A549 (cell line): Measurements from ENCODE around the gene ODAD4. TPM values are rescaled to one million over a fixed set of nuclear protein-coding genes. Genes with fewer than 3 reads are reported as not detected.

ENCODE experiments used
- ATAC-seq, 2 experiments: fragments of 200-7000 bp in 1 of 2; fragments of >200 bp in 1 of 2; cut with Nextera tagmentation in 1 of 2; cut with Tn5 transposase in 1 of 2; 3 replicates each; pipeline versions ENCODE4 v1.8.0 to v1.9.1; 2018 to 2020; ENCODE audit warnings: mild to moderate bottlenecking in 1 of 2, moderate library complexity in 1 of 2
- CTCF ChIA-PET: fragments of 300-600 bp; sonication (Branson Sonifier 250); formaldehyde crosslinking; extraction: SDS; loops from one replicate; lab custom pipeline; 2021; ENCODE audit warnings: antibody characterized with exemption, inconsistent platforms; lab: Yijun Ruan, JAX
- POLR2A ChIA-PET: fragments of 350-600 bp; formaldehyde crosslinking; extraction: SDS; loops from one replicate; lab custom pipeline; 2021; ENCODE audit warnings: antibody characterized with exemption, inconsistent platforms; lab: Yijun Ruan, JAX
- DNase-seq, 2 experiments: peaks; one replicate each; pipeline versions ENCODE4 v3.0.0 to v3.0.0-alpha.2; 2011 to 2016; ENCODE audit warnings: low read depth in 1 of 2, low spot score in 1 of 2
- FAIRE-seq: peaks from 2 replicates; lab custom pipeline; 2011; peaks lifted over from hg19 to GRCh38; lab: Jason Lieb, UNC
- H3K27ac ChIP-seq, 2 experiments: fragments of >200 bp; sonication (Bioruptor Twin); formaldehyde crosslinking; 3 replicates each; pipeline ENCODE4 v1.5.1; 2016 to 2017
- H3K4me1 ChIP-seq: fragments of >200 bp; sonication (Bioruptor Twin); formaldehyde crosslinking; 3 replicates; pipeline ENCODE4 v1.6.1; 2016
- H3K4me2 ChIP-seq: fragments of >200 bp; sonication (Bioruptor Twin); formaldehyde crosslinking; 3 replicates; pipeline ENCODE4 v1.6.1; 2016
- H3K4me3 ChIP-seq: fragments of >200 bp; sonication (Bioruptor Twin); formaldehyde crosslinking; 3 replicates; pipeline ENCODE4 v1.5.1; 2016
- H3K9me3 ChIP-seq: fragments of >200 bp; sonication (Bioruptor Twin); formaldehyde crosslinking; 3 replicates; pipeline ENCODE4 v1.6.1; 2016
- BHLHE40 ChIP-seq: IDR thresholded peaks from 2 replicates; pipeline ENCODE4 v1.6.1; 2012; ENCODE audit warnings: low read depth, low read length, inconsistent platforms
- CEBPB ChIP-seq, 2 experiments: fragments of >200 bp in 1 of 2; sonication (Bioruptor Twin) in 1 of 2; formaldehyde crosslinking in 1 of 2; IDR thresholded peaks; 2 replicates each; pipeline ENCODE4 v1.6.1; 2012 to 2016
- CTCF ChIP-seq: fragments of >200 bp; sonication (Bioruptor Twin); formaldehyde crosslinking; IDR thresholded peaks from 3 replicates; pipeline ENCODE4 v1.5.1; 2016
- E2F6 ChIP-seq: IDR thresholded peaks from 2 replicates; pipeline ENCODE4 v1.6.1; 2012; ENCODE audit warnings: low read depth, borderline replicate concordance
- EHF ChIP-seq: fragments of 250-450 bp; sonication (Bioruptor Pico); IDR thresholded peaks from 2 replicates; pipeline ENCODE4 v1.5.0; 2020; ENCODE audit warnings: mild to moderate bottlenecking
- EP300 ChIP-seq, 2 experiments: fragments of >200 bp; sonication (Bioruptor Twin); formaldehyde crosslinking; IDR thresholded peaks; 2 replicates in 1 of 2; 3 replicates in 1 of 2; pipeline ENCODE4 v1.6.1; 2016 to 2017
- FOSB ChIP-seq: fragments of 250-450 bp; sonication (Bioruptor Pico); IDR thresholded peaks from 2 replicates; pipeline ENCODE4 v1.5.0; 2020; ENCODE audit warnings: mild to moderate bottlenecking, moderate library complexity
- FOSL2 ChIP-seq, 2 experiments: fragments of 450-650 bp in 1 of 2; fragments of >200 bp in 1 of 2; sonication (Bioruptor Twin) in 1 of 2; formaldehyde crosslinking; IDR thresholded peaks; 2 replicates each; pipeline versions ENCODE4 v1.5.0 to v1.6.1; 2016 to 2020; ENCODE audit warnings: mild to moderate bottlenecking in 1 of 2, moderate library complexity in 1 of 2
- FOXS1 ChIP-seq: fragments of 250-450 bp; sonication (Bioruptor Pico); IDR thresholded peaks from 2 replicates; pipeline ENCODE4 v1.5.0; 2020; ENCODE audit warnings: mild to moderate bottlenecking, moderate library complexity
- GATA3 ChIP-seq: IDR thresholded peaks from 2 replicates; pipeline ENCODE4 v1.6.1; 2012; ENCODE audit warnings: borderline replicate concordance
- HOXA7 ChIP-seq: fragments of 250-450 bp; sonication (Bioruptor Pico); IDR thresholded peaks from 2 replicates; pipeline ENCODE4 v1.5.0; 2020; ENCODE audit warnings: mild to moderate bottlenecking, moderate library complexity
- HOXB13 ChIP-seq: fragments of 250-450 bp; sonication (Bioruptor Pico); IDR thresholded peaks from 2 replicates; pipeline ENCODE4 v1.5.0; 2020; ENCODE audit warnings: low read depth, mild to moderate bottlenecking, moderate library complexity
- JUN ChIP-seq, 2 experiments: fragments of >200 bp; sonication (Bioruptor Twin); formaldehyde crosslinking; IDR thresholded peaks; 2 replicates in 1 of 2; 3 replicates in 1 of 2; pipeline ENCODE4 v1.6.1; 2016 to 2017
- JUNB ChIP-seq: fragments of >200 bp; sonication (Bioruptor Twin); formaldehyde crosslinking; IDR thresholded peaks from 2 replicates; pipeline ENCODE4 v1.6.1; 2016
- MAX ChIP-seq: IDR thresholded peaks from 2 replicates; pipeline ENCODE4 v1.6.1; 2012
- PBX3 ChIP-seq: IDR thresholded peaks from 2 replicates; pipeline ENCODE4 v1.6.1; 2012
- RARB ChIP-seq: fragments of 250-450 bp; sonication (Bioruptor Pico); IDR thresholded peaks from 2 replicates; pipeline ENCODE4 v1.8.0; 2021; ENCODE audit warnings: mild to moderate bottlenecking, moderate library complexity
- REST ChIP-seq: fragments of 200-600 bp; sonication (generic); IDR thresholded peaks from 2 replicates; pipeline ENCODE4 v1.6.1; 2016; ENCODE audit warnings: antibody characterized with exemption, mild to moderate bottlenecking, moderate library complexity
- RFX5 ChIP-seq: fragments of 450-650 bp; IDR thresholded peaks from 2 replicates; pipeline ENCODE4 v1.7.1; 2014; ENCODE audit warnings: antibody characterized with exemption, mild to moderate bottlenecking, moderate library complexity
- SMC3 ChIP-seq: fragments of >200 bp; sonication (Bioruptor Twin); formaldehyde crosslinking; IDR thresholded peaks from 3 replicates; pipeline ENCODE4 v1.6.1; 2018; ENCODE audit warnings: inconsistent platforms
- SREBF2 ChIP-seq: fragments of 450-650 bp; IDR thresholded peaks from 2 replicates; pipeline ENCODE4 v1.6.1; 2014; ENCODE audit warnings: mild to moderate bottlenecking, moderate library complexity
- WGBS: methylation state at CpG from one replicate; pipeline ENCODE4 v1.1.6; 2017; ENCODE audit errors: missing lambda C conversion rate; 5-methylcytosine and 5-hydroxymethylcytosine counted together
- polyA plus RNA-seq, 4 experiments: library from polyadenylated mRNA; depleted of rRNA in 3 of 4; stranded (reverse); fragments of >200 nt; fragmentation: RNase III in 1 of 4; extraction: RNeasy Plus Mini Kit Qiagen cat#74134 plus additional on column Dnase treatment in 1 of 4; gene quantifications; 2 replicates in 3 of 4; 3 replicates in 1 of 4; pipeline ENCODE4 v1.2.3, GENCODE V29; 2011 to 2017

The ODAD4 gene
- polyA plus RNA-seq, 2 of the 4 experiments (the other 2 are of a cell fraction), result 2.0 to 2.3 TPM

- TF ChIP-seq E2F6 (peak; percentile 39; the same call in 1 of the 2 replicates), HOXB13 (no peak), CEBPB (IDR thresholded peaks at IDR 0.05) (peak in 1 of 2 experiments; percentile 11; a peak in 1 of 4 replicates), JUN (IDR thresholded peaks at IDR 0.05) (peak; percentile 70 to 79; a peak in 4 of 5 replicates)
Measured at GRCh38 chr17:41907185-41907556, 23.2 kb upstream of the ODAD4 start (continued).

GRCh38 chr17:41907633-41908539 lies 22.5 kb upstream of the ODAD4 start:
- 22% methylated on average over 14 of the region's 14 CpGs for WGBS
- ATAC-seq (peak; percentile 63 to 81), FAIRE-seq (peak; percentile 100), DNase-seq (peak; percentile 98 to 99)
- H3K27ac ChIP-seq, result peak overlapping the region; percentile 93 to 96
- H3K4me1 ChIP-seq, result peaks cover 91% of the 10 kb centered on the region
- CTCF ChIA-PET, result interaction anchor here (0.7 to 11.5 kb wide), 13 partner anchors 9 to 162 kb away, joined by 3 to 111 read pairs (median 5); partner anchors contain the start of genes ACLY, NT5C3B and ODAD4
- POLR2A ChIA-PET, result interaction anchor here (0.6 to 2.8 kb wide), 7 partner anchors 10 to 1462 kb away, joined by 3 to 12 read pairs (median 7); partner anchors contain the start of genes ACLY and KLHL11
- 0 out of 2 replicates have a peak, but pooled peaks have one; percentile 46 for TF ChIP-seq HOXB13
- TF ChIP-seq MAX, result peak; percentile 96
- TF ChIP-seq EP300 (IDR thresholded peaks at IDR 0.05), result peak; percentile 60 to 72; a peak in 2 of 5 replicates
- peak; percentile 14; the same call in 1 of the 2 replicates for TF ChIP-seq PBX3
- TF ChIP-seq BHLHE40, result peak; percentile 5; the same call in 1 of the 2 replicates
- 0 out of 2 replicates have a peak, but pooled peaks have one; percentile 46 for TF ChIP-seq RFX5
- TF ChIP-seq RARB (CRISPR knock-in tag), result no peak; the same call in 1 of the 2 replicates
- peak; percentile 44; the same call in 1 of the 2 replicates for TF ChIP-seq FOSL2 (IDR thresholded peaks at IDR 0.05)
- peak; percentile 78 for TF ChIP-seq FOSL2 (CRISPR knock-in tag; IDR thresholded peaks at IDR 0.05)
- peak; percentile 67; the same call in 1 of the 2 replicates for TF ChIP-seq HOXA7 (CRISPR knock-in tag)
- peak; percentile 68 for TF ChIP-seq JUNB
- TF ChIP-seq SMC3, result peak; percentile 48
- TF ChIP-seq EHF, result no peak
- TF ChIP-seq FOXS1, result no peak
- no peak for TF ChIP-seq SREBF2
- no peak for TF ChIP-seq CTCF
- peak; percentile 17; the same call in 1 of the 2 replicates for TF ChIP-seq FOSB (CRISPR knock-in tag)
- TF ChIP-seq JUN (IDR thresholded peaks at IDR 0.05), result peak; percentile 82 to 84; a peak in 4 of 5 replicates
- peak in 1 of 2 experiments; percentile 73; a peak in 2 of 4 replicates for TF ChIP-seq CEBPB (IDR thresholded peaks at IDR 0.05)
- peak; percentile 78; the same call in 1 of the 2 replicates for TF ChIP-seq GATA3
- TF ChIP-seq REST, result no peak
- peak; percentile 45; the same call in 1 of the 2 replicates for TF ChIP-seq E2F6
- no peaks in the 10 kb centered on the region for H3K9me3 ChIP-seq
- peak overlapping the region; percentile 2; the same call in 1 of the 3 replicates for H3K4me3 ChIP-seq
- H3K4me2 ChIP-seq, result peak overlapping the region; percentile 84
